GM21423 (cell line): Measurements from ENCODE around the gene CLNS1A.
"Not testable (repeated sequence)": the region's sequence is repeated elsewhere in the genome, so short reads cannot be mapped to it uniquely, and the experiment has no call there.

Experiments used
- ATAC-seq: cut with Tn5 transposase; IDR thresholded peaks from one replicate; pipeline ENCODE4 v1.9.1; 2021; ENCODE audit warnings: mild to moderate bottlenecking, moderate library complexity; ENCODE audit not compliant: unreplicated experiment

The CLNS1A gene

GRCh38 chr11:77637345-77638165, at the start of gene CLNS1A:
Gene CLNS1A (minus strand): TSS chr11:77637794. CDS start chr11:77637714, 80 bp downstream.
- ATAC-seq: peak; percentile 94

- no peak for ATAC-seq
Measured at GRCh38 chr11:77687088-77687487, 49.5 kb upstream of the CLNS1A start.

GRCh38 chr11:77677138-77677537, 39.5 kb upstream of the CLNS1A start:
- no peak for ATAC-seq

GRCh38 chr11:77672264-77672663, 34.7 kb upstream of the CLNS1A start:
- ATAC-seq: no peak

- no peak for ATAC-seq
Measured at GRCh38 chr11:77669848-77670511, 32.4 kb upstream of the CLNS1A start.

- ATAC-seq: no peak
Measured at GRCh38 chr11:77668760-77669159, 31.2 kb upstream of the CLNS1A start.

- ATAC-seq: no peak
Measured at GRCh38 chr11:77665240-77665965, 27.8 kb upstream of the CLNS1A start.

GRCh38 chr11:77661670-77662069, 24.1 kb upstream of the CLNS1A start:
- no peak for ATAC-seq

GRCh38 chr11:77660947-77661346, 23.4 kb upstream of the CLNS1A start:
- no peak for ATAC-seq

GRCh38 chr11:77658213-77659013, 20.8 kb upstream of the CLNS1A start:
- no peak for ATAC-seq

- no peak for ATAC-seq
Measured at GRCh38 chr11:77656362-77656761, 18.8 kb upstream of the CLNS1A start.

GRCh38 chr11:77654770-77655434, 17.3 kb upstream of the CLNS1A start:
- ATAC-seq: no peak

- ATAC-seq: no peak
Measured at GRCh38 chr11:77650123-77650522, 12.5 kb upstream of the CLNS1A start.

- no peak for ATAC-seq
Measured at GRCh38 chr11:77647654-77648305, 10.2 kb upstream of the CLNS1A start.

- no peak for ATAC-seq
Measured at GRCh38 chr11:77644887-77645286, 7.3 kb upstream of the CLNS1A start.

- no peak for ATAC-seq
Measured at GRCh38 chr11:77642228-77642627, 4.6 kb upstream of the CLNS1A start.

GRCh38 chr11:77636731-77637344, 756 bp downstream of the CLNS1A start:
- no peak for ATAC-seq

GRCh38 chr11:77633926-77634325, 3.7 kb downstream of the CLNS1A start:
- ATAC-seq: not testable (repeated sequence)

GRCh38 chr11:77630157-77630710, 7.4 kb downstream of the CLNS1A start:
- ATAC-seq: no peak
